ENCODE measurements around the gene RRP12.

RRP12 gene

GRCh38 chr10:97336942-97337831, 64.0 kb downstream of the RRP12 start:
- Mint-ChIP-seq H3K36me3 (ENCODE audit: low read depth) (no peaks in the 10 kb centered on the region), H3K27me3 (ENCODE audit: low read depth) (peaks cover 58% of the 10 kb centered on the region), H3K9me3 (no peaks in the 10 kb centered on the region), H3K27ac (peak overlapping the region; percentile 6 to 86 (median 83)), H3K4me1 (peaks cover 35% of the 10 kb centered on the region), H3K4me3 (peak overlapping the region; percentile 66 to 85 (median 82))
- TF ChIP-seq CTCF (IDR thresholded peaks at IDR 0.05; ENCODE audit: unreplicated experiment in 3 of 3), result no peak

- H3K36me3 Mint-ChIP-seq (ENCODE audit: low read depth), result no peaks in the 10 kb centered on the region
- TF ChIP-seq CTCF (IDR thresholded peaks at IDR 0.05; ENCODE audit: unreplicated experiment in 3 of 3), result no peak
- peaks cover 55% of the 10 kb centered on the region for H3K27me3 Mint-ChIP-seq (ENCODE audit: low read depth)
- no peaks in the 10 kb centered on the region for H3K9me3 Mint-ChIP-seq
- peak overlapping the region; percentile 6 to 86 (median 83) for H3K27ac Mint-ChIP-seq
- H3K4me3 Mint-ChIP-seq, result peak overlapping the region; percentile 66 to 85 (median 82)
- peaks cover 39% of the 10 kb centered on the region for H3K4me1 Mint-ChIP-seq
Measured at GRCh38 chr10:97336446-97336845, 64.7 kb downstream of the RRP12 start.

GRCh38 chr10:97336006-97336405, 65.1 kb downstream of the RRP12 start:
- H3K4me3 Mint-ChIP-seq, result peak overlapping the region; percentile 66 to 85 (median 82)
- H3K4me1 Mint-ChIP-seq, result peaks cover 44% of the 10 kb centered on the region
- H3K9me3 Mint-ChIP-seq, result no peaks in the 10 kb centered on the region
- H3K27me3 Mint-ChIP-seq (ENCODE audit: low read depth), result peaks cover 53% of the 10 kb centered on the region
- peak overlapping the region; percentile 6 to 86 (median 83) for H3K27ac Mint-ChIP-seq
- no peak for TF ChIP-seq CTCF (IDR thresholded peaks at IDR 0.05; ENCODE audit: unreplicated experiment in 3 of 3)
- H3K36me3 Mint-ChIP-seq (ENCODE audit: low read depth), result peaks cover 3% of the 10 kb centered on the region

GRCh38 chr10:97335188-97335619, 65.9 kb downstream of the RRP12 start:
- Mint-ChIP-seq H3K27ac (peak overlapping the region in 2 of 3 experiments; percentile 76 to 82), H3K4me1 (peaks cover 44% of the 10 kb centered on the region), H3K36me3 (ENCODE audit: low read depth) (peaks cover 4% of the 10 kb centered on the region), H3K4me3 (peak overlapping the region; percentile 73 to 78 (median 76)), H3K27me3 (ENCODE audit: low read depth) (peaks cover 53% of the 10 kb centered on the region), H3K9me3 (no peaks in the 10 kb centered on the region)
- no peak for TF ChIP-seq CTCF (IDR thresholded peaks at IDR 0.05; ENCODE audit: unreplicated experiment in 3 of 3)

GRCh38 chr10:97334370-97335175, 66.6 kb downstream of the RRP12 start, which contains the start of gene FRAT2:
Gene FRAT2, minus strand, starts transcription at chr10:97334729. Its CDS starts 157 bp downstream, at chr10:97334572.
- peaks cover 53% of the 10 kb centered on the region for H3K27me3 Mint-ChIP-seq (ENCODE audit: low read depth)

More at GRCh38 chr10:97334370-97335175, 66.6 kb downstream of the RRP12 start, which contains the start of gene FRAT2:
- peak within 1 kb of the TSS; percentile 85 to 95 (median 89) for H3K27ac Mint-ChIP-seq
- peaks cover 50% of the 10 kb centered on the region for H3K4me1 Mint-ChIP-seq
- no peak for TF ChIP-seq CTCF (IDR thresholded peaks at IDR 0.05; ENCODE audit: unreplicated experiment in 3 of 3)
- no peaks in the 10 kb centered on the region for H3K9me3 Mint-ChIP-seq
- H3K36me3 Mint-ChIP-seq (ENCODE audit: low read depth), result peaks cover 10% of the 10 kb centered on the region
- H3K4me3 Mint-ChIP-seq, result peak within 1 kb of the TSS; percentile 85 to 92 (median 91)

Measured in nephron (organoid).